ENCODE results near the gene CMC1. TPM values are rescaled to one million over a fixed set of nuclear protein-coding genes. Genes with fewer than 3 reads are reported as not detected.

The CMC1 gene
- total and polyA plus RNA-seq, 9 of the 15 experiments (the other 6 are each of a cell fraction or from before 2014, with no cell fraction given), result 15.9 to 74.6 (median 48.9) TPM

GRCh38 chr3:28287046-28287445 lies 45.6 kb downstream of the CMC1 start (continued):
- TF ChIP-seq, protein P1, sequence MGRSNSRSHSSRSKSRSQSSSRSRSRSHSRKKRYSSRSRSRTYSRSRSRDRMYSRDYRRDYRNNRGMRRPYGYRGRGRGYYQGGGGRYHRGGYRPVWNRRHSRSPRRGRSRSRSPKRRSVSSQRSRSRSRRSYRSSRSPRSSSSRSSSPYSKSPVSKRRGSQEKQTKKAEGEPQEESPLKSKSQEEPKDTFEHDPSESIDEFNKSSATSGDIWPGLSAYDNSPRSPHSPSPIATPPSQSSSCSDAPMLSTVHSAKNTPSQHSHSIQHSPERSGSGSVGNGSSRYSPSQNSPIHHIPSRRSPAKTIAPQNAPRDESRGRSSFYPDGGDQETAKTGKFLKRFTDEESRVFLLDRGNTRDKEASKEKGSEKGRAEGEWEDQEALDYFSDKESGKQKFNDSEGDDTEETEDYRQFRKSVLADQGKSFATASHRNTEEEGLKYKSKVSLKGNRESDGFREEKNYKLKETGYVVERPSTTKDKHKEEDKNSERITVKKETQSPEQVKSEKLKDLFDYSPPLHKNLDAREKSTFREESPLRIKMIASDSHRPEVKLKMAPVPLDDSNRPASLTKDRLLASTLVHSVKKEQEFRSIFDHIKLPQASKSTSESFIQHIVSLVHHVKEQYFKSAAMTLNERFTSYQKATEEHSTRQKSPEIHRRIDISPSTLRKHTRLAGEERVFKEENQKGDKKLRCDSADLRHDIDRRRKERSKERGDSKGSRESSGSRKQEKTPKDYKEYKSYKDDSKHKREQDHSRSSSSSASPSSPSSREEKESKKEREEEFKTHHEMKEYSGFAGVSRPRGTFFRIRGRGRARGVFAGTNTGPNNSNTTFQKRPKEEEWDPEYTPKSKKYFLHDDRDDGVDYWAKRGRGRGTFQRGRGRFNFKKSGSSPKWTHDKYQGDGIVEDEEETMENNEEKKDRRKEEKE (IDR thresholded peaks at IDR 0.05; ENCODE audit: borderline replicate concordance in 1 of 2, control insufficient read depth in 1 of 2, low read depth in 2 of 2, low read length in 1 of 2), result no peak
- TF ChIP-seq ZFPM2 (CRISPR knock-in tag; IDR thresholded peaks at IDR 0.05) (no peak), SMAD1 (IDR thresholded peaks at IDR 0.05; ENCODE audit: low read depth, low read length, partially characterized antibody) (no peak), POU5F1 (IDR thresholded peaks at IDR 0.05; ENCODE audit: borderline replicate concordance, low read depth, low read length, partially characterized antibody) (no peak)
- TF ChIP-seq, protein P2, sequence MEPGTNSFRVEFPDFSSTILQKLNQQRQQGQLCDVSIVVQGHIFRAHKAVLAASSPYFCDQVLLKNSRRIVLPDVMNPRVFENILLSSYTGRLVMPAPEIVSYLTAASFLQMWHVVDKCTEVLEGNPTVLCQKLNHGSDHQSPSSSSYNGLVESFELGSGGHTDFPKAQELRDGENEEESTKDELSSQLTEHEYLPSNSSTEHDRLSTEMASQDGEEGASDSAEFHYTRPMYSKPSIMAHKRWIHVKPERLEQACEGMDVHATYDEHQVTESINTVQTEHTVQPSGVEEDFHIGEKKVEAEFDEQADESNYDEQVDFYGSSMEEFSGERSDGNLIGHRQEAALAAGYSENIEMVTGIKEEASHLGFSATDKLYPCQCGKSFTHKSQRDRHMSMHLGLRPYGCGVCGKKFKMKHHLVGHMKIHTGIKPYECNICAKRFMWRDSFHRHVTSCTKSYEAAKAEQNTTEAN (CRISPR knock-in tag; IDR thresholded peaks at IDR 0.05), result no peak

GRCh38 chr3:28290863-28291300 lies 49.5 kb downstream of the CMC1 start:
- POLR2A ChIA-PET, result interaction anchor here (0.9 kb wide), 1 partner anchor 390 kb away, joined by 3 read pairs; no protein-coding TSS in a partner anchor
- intact Hi-C loops (cut with micrococcal nuclease) (no loop called here), in situ Hi-C loops (cut with MboI) (no loop called here)
- Histone ChIP-seq H3K27ac (ENCODE audit: extremely low read depth, low read depth, low read length) (no peak overlapping the region), H3K9me3 (replicated peaks; ENCODE audit: control insufficient read depth, insufficient read depth, low read depth, low read length) (no peaks in the 10 kb centered on the region), H4K20me1 (replicated peaks; ENCODE audit: control insufficient read depth, insufficient read depth, low read length) (no peaks in the 10 kb centered on the region), H3K4me1 (replicated peaks in 1 of 2; ENCODE audit: control insufficient read depth in 2 of 2, insufficient read depth in 2 of 2, low read length in 2 of 2) (no peaks in the 10 kb centered on the region), H3K4me3 (no peak overlapping the region), H3K27me3 (ENCODE audit: control insufficient read depth in 2 of 2, insufficient read depth in 2 of 2, low read length in 2 of 2) (no peaks in the 10 kb centered on the region), H3K79me2 (ENCODE audit: control insufficient read depth, insufficient read depth, low read length) (peaks cover 3% of the 10 kb centered on the region; the same call in 2 of the 3 replicates), H2AFZ (ENCODE audit: low read depth, low read length) (no peak overlapping the region), H3K9ac (ENCODE audit: insufficient read depth in 1 of 2, low read depth in 2 of 2, low read length in 2 of 2) (no peak overlapping the region), H3K36me3 (ENCODE audit: control insufficient read depth, insufficient read depth, low read length) (peaks cover 16% of the 10 kb centered on the region; the same call in 2 of the 3 replicates), H3K4me2 (ENCODE audit: insufficient read depth, low read length) (no peak overlapping the region), H3K9me1 (ENCODE audit: control insufficient read depth, insufficient read depth, low read length) (no peaks in the 10 kb centered on the region)
- FAIRE-seq, result peak; percentile 71
- DNase-seq (ENCODE audit: extremely low read depth in 1 of 4, low spot score in 3 of 4), result no peak
- 88% methylated on average over 1 of the region's 1 CpG for WGBS (ENCODE audit: insufficient coverage, low coverage, missing lambda C conversion rate)
- BruUV-seq (replicated peaks), result no TSS peak
- no peak for ATAC-seq
- CTCF ChIA-PET (ENCODE audit: low intra/inter-chr PET ratio), result no interaction called here
- no peak for TF ChIP-seq KDM1A (IDR thresholded peaks at IDR 0.05)
- TF ChIP-seq, protein P3, sequence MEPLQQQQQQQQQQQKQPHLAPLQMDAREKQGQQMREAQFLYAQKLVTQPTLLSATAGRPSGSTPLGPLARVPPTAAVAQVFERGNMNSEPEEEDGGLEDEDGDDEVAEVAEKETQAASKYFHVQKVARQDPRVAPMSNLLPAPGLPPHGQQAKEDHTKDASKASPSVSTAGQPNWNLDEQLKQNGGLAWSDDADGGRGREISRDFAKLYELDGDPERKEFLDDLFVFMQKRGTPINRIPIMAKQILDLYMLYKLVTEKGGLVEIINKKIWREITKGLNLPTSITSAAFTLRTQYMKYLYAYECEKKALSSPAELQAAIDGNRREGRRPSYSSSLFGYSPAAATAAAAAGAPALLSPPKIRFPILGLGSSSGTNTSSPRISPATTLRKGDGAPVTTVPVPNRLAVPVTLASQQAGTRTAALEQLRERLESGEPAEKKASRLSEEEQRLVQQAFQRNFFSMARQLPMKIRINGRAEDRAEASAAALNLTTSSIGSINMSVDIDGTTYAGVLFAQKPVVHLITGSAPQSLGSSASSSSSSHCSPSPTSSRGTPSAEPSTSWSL (CRISPR knock-in tag; IDR thresholded peaks at IDR 0.05; ENCODE audit: borderline replicate concordance), result no peak
- no peak for TF ChIP-seq ZFP1 (CRISPR knock-in tag; IDR thresholded peaks at IDR 0.05)
- no peak for TF ChIP-seq HEY1 (CRISPR knock-in tag; IDR thresholded peaks at IDR 0.05; ENCODE audit: borderline replicate concordance)
- TF ChIP-seq, protein P4, sequence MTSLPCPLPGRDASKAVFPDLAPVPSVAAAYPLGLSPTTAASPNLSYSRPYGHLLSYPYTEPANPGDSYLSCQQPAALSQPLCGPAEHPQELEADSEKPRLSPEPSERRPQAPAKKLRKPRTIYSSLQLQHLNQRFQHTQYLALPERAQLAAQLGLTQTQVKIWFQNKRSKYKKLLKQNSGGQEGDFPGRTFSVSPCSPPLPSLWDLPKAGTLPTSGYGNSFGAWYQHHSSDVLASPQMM (CRISPR knock-in tag; IDR thresholded peaks at IDR 0.05), result no peak
- TF ChIP-seq TAF7 (tag; IDR thresholded peaks at IDR 0.05), result no peak
- no peak for TF ChIP-seq NFYB (IDR thresholded peaks at IDR 0.05; ENCODE audit: extremely low read depth, insufficient read length)
- TF ChIP-seq KLF1 (tag; IDR thresholded peaks at IDR 0.05), result no peak
- no peak for TF ChIP-seq ZNF699 (CRISPR knock-in tag; IDR thresholded peaks at IDR 0.05; ENCODE audit: insufficient replicate concordance)
- no peak for TF ChIP-seq ZNF263 (CRISPR knock-in tag; IDR thresholded peaks at IDR 0.05; ENCODE audit: borderline replicate concordance)
